IPS DF 19.7 (cell line): Measurements from ENCODE around the gene TRAF2.
A peak's percentile ranks its signal among the peaks of the same experiment; 100 is the strongest.

Source experiments
- DNase-seq: peaks from one replicate; pipeline ENCODE4 v3.0.0-alpha.2; 2013; ENCODE audit warnings: low read depth, low spot score

The TRAF2 gene

DNA sequence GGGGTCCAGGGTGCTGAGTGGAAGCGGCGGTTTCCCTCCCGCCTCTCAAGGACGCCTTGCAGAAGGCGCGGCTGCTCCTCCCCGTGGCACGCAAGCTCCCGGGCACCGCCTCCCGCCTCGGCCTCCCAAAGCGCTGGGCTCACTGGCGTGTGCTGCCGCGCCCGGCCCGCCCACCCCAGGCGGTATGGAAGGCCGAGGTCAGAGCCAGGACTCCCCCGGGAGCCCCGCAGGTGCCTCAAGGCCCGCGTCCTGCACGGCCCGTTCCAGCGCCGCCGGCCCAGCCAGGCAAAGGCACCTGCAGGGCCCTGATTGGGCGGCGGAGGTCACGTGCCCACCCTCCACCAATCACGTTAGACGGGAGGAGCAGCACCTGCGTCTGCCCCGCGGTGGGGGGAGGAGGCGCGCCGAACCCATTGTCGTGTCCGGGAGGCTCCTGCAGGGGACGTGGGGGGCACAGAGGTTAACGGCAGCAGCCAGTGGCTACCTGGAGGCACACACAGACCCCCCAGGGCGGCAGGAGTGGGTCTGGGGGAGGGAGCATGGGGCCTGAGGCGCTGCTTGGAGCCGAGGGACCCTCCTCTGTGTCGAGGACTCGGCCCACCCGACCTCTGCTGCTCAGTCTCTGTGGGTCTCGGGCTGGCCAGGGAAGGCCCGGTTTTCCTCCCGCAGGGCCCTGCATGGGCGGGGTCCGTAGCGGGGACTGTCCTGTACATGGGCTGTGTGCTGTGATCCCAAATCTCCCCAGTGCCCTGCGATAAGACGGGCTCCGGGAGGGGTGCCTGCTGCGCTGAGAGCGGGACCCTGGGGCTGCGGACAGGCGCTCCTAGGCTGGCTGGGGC is 63.7 kb downstream of the TRAF2 start:
- DNase-seq: peak; percentile 75

DNA sequence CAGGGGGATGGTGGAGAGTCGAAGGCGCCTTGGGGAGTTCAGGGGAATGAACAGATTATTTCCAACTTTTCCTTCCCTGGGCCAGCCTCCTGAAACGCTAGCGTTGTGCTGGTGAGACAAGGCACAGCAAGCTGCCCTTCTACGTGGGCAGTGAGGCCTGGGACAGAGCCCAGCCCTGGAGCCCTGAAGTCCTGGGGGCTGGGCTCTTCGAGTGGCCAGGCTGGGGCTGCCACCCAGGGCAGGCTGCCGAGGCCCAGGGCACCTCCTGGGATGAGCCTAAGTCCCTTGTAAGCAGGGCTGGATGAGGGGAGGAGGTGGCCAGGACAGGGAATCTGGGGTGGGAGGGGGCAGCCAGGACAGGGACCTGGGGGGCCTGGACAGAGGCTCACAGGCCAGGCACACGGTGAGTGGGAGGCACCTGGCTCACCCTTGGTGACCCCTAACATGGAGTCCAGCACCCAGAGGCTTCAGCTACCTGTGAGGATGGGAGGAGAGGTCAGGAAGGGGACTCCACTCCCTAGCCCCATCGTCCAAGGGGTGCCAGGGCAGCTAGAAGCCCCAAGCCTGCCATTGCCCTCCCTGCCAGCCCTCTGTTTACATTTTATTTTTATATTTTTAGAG is 64.5 kb downstream of the TRAF2 start:
- DNase-seq: no peak

DNA sequence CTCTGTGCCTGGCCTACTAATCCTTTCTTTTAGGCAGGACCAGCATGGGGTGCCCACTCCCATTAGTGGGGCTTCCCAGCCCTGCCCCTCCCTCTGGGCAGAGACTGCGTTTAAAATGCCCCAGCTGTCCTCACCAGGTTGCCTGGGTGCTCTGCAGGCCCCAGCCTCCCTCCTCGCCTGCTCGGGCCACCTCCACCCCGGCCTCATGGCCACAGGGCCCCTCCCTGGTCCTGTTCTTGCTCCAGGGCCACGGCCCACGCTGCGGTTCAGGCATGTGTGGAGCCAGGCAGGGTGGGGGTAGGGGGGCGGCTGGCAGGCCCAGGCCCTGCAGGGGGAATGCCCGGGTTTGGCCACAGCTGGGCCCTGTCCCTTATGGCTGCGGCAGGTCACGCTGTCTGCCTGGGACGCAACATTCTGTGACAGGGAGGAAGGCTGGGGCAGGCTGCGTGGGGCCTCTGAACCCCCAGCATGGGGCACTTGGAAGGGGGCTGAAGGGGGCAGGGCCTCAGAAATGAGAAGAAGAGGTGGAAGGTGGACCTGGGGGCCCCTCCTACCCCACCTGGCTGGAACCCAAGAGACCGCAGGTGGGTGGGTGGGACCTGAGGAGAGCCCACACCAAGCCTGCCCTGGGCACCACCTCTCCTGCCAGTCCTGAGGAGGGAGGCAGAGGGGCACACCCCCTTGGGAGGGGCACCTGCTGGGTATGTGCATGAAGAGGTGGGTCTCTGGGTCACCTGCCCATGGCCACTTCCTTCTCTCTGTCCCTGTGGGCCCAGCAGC is 65.4 kb downstream of the TRAF2 start, which contains the start of gene LCN12:
Gene LCN12, plus strand, starts transcription at position 733 of the 780 bp plus-strand sequence. CDS start 55 bp downstream, outside the sequence.
- DNase-seq: no peak

DNA sequence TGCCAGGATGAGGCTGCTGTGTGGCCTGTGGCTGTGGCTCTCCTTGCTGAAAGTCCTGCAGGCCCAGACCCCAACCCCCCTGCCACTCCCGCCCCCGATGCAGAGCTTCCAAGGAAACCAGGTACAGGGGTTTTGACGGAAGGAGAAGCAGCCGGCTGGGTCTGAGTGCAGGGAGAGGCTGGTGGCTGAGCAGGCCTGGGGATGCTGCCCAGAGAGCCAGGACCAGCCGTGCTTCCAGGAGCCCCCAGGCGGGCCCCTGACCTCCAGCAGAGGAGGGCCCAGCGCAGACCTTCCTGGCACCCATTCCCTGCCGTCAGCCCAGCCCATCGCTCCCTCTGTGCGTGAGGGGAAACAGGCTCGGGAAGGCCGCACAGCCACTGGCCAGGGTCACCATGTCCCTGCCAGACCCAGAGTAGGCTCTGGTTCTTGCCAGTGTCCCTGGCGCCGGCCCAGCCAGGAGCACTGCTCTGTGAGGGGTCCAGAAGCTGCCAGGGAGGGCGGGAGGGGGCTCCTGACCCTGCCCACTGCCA is 66.1 kb downstream of the TRAF2 start:
- no peak for DNase-seq

DNA sequence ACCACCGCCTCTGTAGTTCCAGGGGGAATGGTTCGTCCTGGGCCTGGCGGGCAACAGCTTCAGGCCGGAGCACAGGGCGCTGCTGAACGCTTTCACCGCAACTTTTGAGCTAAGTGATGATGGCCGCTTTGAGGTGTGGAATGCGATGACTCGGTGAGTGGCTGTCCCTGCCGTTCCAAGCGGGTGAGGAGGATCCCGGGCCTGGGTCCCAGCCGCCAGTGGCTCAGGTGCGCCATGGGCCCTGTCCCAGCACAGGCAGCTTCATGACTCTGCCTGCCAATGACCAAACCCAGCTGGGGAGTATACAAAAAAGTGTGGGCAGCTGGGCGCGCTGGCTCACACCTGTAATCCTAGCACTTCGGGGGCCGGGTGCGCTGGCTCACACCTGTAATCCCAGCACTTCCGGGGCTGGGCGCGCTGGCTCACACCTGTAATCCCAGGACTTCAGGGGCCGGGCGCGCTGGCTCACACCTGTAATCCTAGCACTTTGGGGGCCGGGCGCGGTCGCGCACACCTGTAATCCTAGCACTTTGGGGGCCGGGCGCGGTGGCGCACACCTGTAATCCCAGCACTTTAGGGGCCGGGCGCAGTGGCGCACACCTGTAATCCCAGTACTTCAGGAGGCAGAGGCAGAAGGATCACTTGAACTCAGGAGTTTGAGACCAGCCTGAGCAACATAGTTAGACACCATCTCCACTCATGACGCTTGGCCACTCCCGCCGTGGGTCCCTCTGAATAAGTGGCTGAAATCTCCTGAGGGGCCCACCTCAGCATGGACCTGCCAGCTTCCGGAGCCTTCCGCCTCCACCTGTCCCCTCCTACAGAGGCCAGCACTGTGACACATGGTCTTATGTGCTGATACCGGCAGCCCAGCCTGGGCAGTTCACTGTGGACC is 66.8 kb downstream of the TRAF2 start:
- DNase-seq: no peak

DNA sequence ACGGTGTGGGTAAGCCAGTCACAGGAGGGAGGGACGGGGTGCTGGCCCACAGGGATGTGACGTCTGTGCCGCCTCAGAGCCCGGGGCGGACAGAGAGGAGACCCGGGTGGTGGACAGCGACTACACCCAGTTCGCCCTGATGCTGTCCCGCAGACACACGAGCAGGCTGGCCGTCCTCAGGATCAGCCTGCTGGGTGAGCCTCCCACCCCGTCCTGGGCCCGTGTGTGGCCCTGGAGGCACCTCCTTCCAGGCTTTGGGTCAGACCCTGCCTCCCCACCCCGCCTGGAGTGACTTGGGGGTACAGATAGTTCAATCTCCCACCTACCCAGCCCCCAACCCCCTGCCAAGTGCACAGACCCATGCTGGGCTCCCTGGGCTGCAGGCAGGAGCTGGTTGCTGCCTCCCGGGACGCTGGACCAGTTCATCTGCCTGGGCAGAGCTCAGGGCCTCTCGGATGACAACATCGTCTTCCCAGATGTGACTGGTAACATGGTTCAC is 67.5 kb downstream of the TRAF2 start:
- no peak for DNase-seq

DNA sequence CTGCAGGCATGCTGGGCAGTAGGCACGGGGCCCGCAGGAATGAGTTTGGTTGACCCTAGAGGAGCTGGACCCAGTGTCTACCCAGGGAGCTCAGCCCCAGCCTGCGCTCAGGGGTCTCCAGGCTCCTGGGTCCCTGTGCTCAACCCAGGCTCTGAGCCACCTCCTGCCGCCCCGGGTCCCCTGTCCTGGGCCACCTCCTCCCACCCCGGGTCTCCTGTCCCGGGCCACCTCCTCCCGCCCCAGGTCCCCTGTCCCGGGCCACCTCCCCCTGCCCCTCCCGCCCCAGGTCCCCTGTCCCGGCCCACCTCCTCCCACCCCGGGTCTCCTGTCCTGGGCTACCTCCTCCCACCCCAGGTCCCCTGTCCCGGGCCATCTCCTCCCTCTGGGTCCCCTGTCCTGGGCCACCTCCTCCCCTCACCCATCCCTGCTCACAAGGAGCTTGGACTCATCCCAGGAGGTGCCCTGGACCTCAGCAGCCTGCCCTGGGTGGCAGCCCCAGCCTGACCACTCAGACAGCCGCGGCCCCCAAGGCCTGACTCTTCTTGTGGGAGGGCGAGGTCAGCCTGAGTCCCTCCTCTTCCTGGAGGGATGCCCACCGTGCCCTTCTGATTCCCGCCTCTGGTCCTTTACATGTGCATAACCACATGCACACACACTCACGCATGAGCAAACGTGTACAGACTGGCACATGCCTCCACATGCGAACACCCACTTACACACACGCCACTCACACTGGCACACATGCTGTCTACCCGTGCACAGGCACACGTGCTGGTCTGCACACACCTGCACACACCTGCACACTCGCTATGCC is 68.2 kb downstream of the TRAF2 start:
- DNase-seq: no peak

DNA sequence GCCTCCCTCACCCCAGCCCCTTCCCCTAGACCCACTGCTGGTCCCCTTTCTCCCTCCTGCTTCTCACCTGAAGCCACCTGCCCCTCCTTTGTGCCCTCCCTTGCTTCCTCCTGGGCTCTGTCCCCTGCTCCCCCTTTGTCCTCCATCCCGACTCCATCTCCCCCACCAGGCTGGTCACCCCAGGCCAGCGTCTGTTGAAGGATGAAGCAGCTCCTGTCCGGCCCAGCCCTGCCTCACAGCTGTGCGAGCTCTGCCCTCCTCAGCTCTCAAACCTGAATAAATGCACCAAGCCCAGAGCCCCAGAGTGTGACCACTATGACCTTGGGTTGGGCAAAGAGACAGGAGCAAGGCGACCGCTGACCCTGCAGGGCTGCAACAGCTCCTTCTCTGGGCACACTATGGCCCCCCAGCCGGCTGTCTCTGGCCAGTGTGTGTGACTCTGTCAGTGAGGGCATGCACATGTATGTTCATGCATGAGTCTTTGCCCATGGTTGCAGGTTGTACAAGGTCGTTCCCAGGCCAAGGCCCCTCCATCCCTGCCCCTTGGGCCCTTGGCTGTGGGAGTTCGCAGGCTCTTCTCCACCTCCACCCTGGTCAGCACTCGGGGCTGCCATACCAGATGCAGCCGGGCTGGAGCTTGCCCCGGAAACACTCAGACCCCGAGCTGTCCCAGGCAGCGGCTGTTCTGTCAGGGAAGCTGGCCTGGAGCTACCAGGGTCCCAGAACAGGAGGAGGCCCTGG is 69.1 kb downstream of the TRAF2 start:
- DNase-seq: no peak

DNA sequence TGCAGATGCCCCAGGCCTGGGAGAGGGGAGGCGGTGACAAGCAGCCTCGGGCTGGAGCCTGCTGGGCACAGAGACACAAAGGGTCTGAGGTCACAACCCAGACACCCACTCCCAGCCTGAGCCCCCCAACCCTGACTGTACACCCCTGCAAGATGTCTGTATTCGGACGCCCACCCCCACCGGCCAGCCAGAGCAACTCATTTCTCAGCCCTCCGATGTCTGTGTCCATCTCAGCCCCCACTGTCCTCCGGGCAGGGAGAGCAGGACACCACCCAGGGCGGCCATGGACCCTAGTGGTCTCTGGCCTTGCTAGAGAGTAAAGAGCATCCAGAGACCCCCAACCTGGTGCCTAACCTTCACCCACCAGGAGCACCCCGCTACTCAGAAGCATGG is 69.6 kb downstream of the TRAF2 start:
- no peak for DNase-seq

DNA sequence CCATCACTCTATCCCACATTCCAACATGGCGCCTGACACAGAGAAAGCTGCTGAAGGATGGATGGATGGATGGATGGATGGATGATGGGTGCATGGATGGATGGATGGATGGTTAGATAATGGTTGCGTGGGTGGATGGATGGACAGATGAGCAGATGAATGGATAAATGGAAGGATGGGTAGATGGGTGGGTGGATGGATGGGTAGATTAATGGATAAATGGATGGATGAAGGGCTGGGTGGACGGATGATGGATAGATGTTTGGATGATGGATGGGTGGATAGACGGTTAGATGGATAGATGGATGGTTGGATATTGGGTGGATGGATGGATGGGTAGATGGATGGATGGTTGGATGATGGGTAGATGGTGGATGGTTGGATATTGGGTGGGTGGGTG is 70.3 kb downstream of the TRAF2 start:
- no peak for DNase-seq

DNA sequence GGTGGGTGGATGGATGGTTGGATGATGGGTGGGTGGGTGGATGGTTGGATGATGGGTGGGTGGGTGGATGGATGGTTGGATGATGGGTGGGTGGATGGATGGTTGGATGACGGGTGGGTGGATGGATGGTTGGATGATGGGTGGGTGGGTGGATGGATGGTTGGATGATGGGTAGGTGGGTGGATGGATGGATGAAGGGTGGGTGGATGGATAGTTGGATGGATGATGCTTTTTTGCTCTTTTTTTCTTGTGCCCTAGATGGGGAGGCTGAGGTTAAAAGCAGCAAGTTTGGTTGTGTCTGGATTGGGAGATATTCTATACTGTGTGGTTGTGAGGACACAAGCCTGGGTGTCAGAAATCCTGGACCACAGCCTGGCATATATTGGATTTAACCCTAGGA is 71.1 kb downstream of the TRAF2 start:
- DNase-seq: no peak

DNA sequence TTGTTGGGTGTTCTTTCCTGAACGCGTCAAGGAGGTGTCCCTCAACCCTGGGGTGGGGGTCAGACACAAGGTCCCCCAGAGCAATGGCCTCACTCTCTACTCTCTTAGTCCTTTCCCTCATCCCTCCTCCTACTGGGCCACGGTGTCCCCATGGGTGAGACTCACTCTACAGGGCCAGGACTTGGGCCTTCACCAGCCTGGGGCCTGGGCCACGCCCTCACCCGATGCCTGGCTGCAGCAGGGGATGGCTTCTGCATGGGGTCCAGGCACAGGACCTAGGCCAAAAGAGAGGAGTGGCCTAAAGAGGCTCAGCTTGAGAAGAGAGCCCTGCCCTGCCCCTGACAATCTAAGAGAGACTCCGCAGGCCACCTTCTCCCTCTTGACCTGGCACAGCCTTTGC is 71.6 kb downstream of the TRAF2 start:
- no peak for DNase-seq

DNA sequence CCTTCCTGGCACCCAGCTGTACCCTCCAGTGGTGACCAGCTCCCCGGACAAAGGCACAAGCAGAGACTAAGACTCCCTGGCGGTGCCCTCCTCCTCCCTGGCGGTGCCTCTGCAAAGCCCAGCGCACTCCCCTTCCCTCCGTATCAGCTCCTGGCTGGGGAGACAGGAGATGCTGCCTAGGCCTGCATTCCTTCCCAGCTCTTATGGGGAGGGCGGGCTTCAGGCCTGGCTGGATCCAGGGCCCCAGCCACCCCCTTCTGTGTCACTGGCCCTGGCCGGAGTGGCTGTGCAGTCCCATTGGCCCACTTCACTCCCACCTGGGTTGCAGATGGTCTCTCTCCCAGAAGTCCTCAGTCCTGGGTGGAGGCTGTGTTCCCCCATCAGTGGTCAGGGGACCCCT is 72.2 kb downstream of the TRAF2 start:
- DNase-seq: no peak

DNA sequence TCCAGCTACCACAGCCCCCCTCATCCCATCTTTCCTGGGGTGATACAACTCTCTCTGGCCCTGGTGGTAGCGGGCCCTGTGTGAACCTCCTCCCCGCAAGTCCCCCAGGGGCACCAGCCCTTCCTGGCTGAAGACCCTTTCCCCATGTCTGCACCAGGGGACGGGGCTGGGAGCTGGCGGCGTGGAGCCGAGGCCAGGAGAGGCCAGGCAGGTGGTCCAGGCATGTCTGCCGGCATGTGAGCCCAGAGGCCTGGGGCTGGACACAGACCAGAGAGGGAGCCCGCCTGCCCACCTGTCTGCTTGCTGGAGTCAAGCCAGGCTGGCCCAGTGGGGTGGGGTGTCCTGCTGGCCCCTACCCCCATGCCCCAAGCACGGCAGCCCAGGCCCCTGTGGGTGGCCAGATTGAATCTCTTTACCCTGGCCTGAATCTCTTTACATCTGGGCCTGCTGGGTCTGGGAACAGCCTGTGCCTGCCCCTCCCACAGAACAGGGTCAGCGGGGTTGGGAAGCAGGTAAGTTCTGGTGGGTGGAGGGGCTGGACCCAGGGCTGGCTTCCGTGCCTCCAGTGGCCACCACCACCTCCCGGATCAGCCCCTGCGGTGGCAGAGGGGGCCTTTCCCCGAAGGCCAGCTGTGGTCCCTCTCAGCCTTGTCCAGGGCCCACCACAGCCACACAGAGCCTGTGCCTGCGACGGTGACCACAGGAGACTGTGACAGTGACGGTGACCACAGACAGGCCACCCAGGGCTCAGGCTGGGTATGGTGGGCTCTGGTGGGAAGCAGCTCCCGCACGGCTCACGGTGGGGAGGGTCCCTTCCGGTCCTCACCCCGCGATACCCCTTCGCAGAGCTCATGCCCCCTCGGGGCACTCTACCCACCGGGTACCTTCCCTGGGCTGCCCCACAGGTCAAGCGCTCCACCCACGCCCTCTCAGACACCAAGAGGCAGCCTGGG is 72.9 kb downstream of the TRAF2 start:
- DNase-seq: no peak

DNA sequence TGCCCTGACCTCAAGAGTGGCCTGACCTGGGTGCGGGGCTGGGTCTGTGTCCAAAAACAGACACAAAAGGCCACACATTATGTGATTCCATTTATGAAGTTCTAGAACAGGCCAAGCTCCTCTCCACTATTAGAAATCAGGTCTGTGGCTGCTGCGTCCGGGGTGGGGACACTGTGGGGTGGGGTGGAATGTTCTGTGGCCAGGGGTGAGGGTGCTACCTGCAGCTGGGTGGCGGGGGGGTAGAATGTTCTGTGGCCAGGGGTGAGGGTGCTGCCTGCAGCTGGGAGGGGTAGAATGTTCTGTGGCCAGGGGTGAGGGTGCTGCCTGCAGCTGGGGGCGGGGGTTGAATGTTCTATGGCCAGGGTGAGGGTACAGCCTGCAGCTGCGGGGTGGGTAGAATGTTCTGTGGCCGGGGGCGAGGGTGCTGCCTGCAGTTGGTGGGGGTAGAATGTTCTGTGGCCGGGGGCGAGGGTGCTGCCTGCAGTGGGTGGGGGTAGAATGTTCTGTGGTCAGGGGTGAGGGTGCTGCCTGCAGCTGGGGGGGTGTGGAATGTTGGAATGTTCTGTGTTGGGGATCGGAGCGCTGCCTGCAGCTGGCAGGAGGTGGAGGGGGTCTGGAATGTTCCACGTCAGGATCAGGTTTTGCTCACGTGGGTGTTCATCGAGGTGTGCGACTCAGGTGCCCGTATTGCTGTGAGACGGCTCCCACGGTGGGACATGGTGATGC is 74.1 kb downstream of the TRAF2 start:
- no peak for DNase-seq

DNA sequence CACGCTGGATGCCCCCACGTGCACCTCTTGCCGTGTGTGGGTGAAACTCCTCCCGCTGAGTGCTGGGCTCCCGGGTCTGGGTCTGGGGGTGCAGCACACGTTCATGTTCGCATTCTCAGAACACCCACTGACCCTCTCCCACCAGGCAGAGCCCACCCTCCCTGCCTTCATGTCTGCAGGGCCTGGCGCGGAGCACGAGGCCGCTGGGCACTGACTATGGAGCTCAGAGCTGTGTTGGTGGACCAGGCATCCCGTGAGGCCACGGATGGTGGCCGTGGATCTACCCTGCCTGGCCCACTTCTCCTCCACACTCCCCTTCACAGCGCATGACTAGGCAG is 74.6 kb downstream of the TRAF2 start:
- no peak for DNase-seq

DNA sequence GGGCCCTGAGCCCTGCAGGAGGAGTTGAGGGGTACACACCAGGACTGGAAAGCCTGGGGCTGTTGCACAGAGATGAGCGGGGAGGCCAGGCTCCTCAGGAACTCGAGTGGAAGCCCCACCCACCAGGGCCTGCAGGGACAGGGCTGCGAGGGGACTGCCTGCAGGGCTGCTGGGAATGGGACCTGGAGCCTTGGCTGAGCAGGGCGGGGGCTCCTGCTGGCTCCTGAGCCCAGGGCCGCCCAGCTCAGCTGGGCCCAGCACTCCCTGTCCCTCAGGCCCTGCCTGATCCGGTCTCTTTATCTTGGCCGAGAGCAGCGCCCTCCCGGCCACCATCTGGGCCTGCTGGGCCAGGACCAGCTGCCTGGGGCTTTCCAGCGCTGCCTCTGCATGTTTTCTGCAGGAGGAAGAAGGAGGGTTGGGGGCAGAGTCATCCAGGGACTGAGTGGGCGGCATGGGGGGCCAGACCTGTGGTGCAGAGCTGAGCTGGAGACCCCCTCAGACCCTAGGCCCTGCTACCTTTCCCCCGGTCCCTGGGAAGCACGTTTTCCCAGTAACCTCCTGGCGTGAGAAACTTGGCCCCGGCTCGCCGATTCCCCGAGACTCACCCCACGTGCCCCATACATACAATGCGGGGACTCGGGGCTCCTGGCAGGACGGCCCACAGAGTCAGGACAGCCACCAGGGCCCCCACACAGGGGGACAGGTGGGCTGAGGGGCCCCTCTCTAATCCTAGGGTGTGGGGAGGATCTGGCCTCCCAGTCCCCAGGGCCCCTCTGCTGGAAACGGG is 75.2 kb downstream of the TRAF2 start:
- DNase-seq: no peak
